Immature natural killer cell (primary cell): ENCODE results near the gene POLR1G. TPM values are rescaled to one million over a fixed set of nuclear protein-coding genes. Genes with fewer than 3 reads are reported as not detected.

Experiments used
- DNase-seq, 3 donors: peaks; one replicate each; pipeline ENCODE4 v3.0.0; 2022; ENCODE audit warnings: mixed read lengths in 1 of 3
- H3K27ac Mint-ChIP-seq, 6 donors: one replicate each; pipeline ENCODE4 v1.8.0; 2020; ENCODE audit warnings: mixed read lengths in 6 of 6, mild to moderate bottlenecking in 5 of 6, inconsistent platforms in 4 of 6, moderate library complexity in 3 of 6
- H3K27me3 Mint-ChIP-seq, 3 donors: one replicate each; pipeline ENCODE4 v1.8.0; 2020 to 2021; ENCODE audit warnings: low read depth in 3 of 3, mild to moderate bottlenecking in 3 of 3, mixed read lengths in 3 of 3, moderate library complexity in 3 of 3, inconsistent platforms in 1 of 3
- H3K36me3 Mint-ChIP-seq, 3 donors: one replicate each; pipeline ENCODE4 v1.8.0; 2020; ENCODE audit warnings: mixed read lengths in 3 of 3, inconsistent platforms in 2 of 3, mild to moderate bottlenecking in 2 of 3
- H3K4me1 Mint-ChIP-seq, 2 donors: one replicate each; pipeline ENCODE4 v1.8.0; 2020; ENCODE audit warnings: inconsistent platforms in 2 of 2, mild to moderate bottlenecking in 2 of 2, mixed read lengths in 2 of 2, moderate library complexity in 1 of 2
- H3K4me3 Mint-ChIP-seq, 5 donors: one replicate each; pipeline ENCODE4 v1.8.0; 2020; ENCODE audit warnings: mild to moderate bottlenecking in 5 of 5, mixed read lengths in 5 of 5, inconsistent platforms in 3 of 5, moderate library complexity in 3 of 5
- H3K9me3 Mint-ChIP-seq, 6 donors: one replicate each; pipeline ENCODE4 v1.8.0; 2020; ENCODE audit warnings: mild to moderate bottlenecking in 6 of 6, mixed read lengths in 6 of 6, inconsistent platforms in 4 of 6, moderate library complexity in 3 of 6
- polyA plus RNA-seq, 3 donors: library from polyadenylated mRNA; unstranded; fragments of 300-500 nt; fragmentation: Illumina TruSeq; gene quantifications; one replicate each; pipeline ENCODE4 v1.2.3, GENCODE V29; 2021

Gene POLR1G
- 1 to 10 TPM in 1 of 3 donors, under 1 TPM in 2; 0.43 to 2.3 (median 0.77) TPM for polyA plus RNA-seq

GRCh38 chr19:45406226-45407090 lies at the start of gene POLR1G:
POLR1G (plus strand) TSS chr19:45406644; CDS start chr19:45406697, 53 bp downstream.
- H3K4me1 Mint-ChIP-seq, result peaks cover 36 to 40% of the 10 kb centered on the region in 2 donors

GRCh38 chr19:45356760-45357444 lies 49.5 kb upstream of the POLR1G start:
- H3K9me3 Mint-ChIP-seq, result no peaks in the 10 kb centered on the region
- DNase-seq, result no peak
- H3K4me3 Mint-ChIP-seq, result no peak overlapping the region
- peak overlapping the region in 1 of 6 donors; percentile 31 for H3K27ac Mint-ChIP-seq
- H3K36me3 Mint-ChIP-seq, result peaks cover 6 to 32% (median 19%) of the 10 kb centered on the region in 3 donors
- H3K4me1 Mint-ChIP-seq, result peaks cover 0 to 2% of the 10 kb centered on the region in 2 donors
- H3K27me3 Mint-ChIP-seq, result no peaks in the 10 kb centered on the region

More at GRCh38 chr19:45406226-45407090, at the start of gene POLR1G:
- H3K9me3 Mint-ChIP-seq, result no peaks in the 10 kb centered on the region
- peak within 1 kb of the TSS; percentile 95 to 98 (median 96) for H3K4me3 Mint-ChIP-seq
- H3K27me3 Mint-ChIP-seq, result peaks cover 7 to 25% (median 23%) of the 10 kb centered on the region in 3 donors
- H3K36me3 Mint-ChIP-seq, result peaks cover 0 to 3% (median 0%) of the 10 kb centered on the region in 3 donors
- H3K27ac Mint-ChIP-seq, result peak within 1 kb of the TSS; percentile 84 to 99 (median 93)
- DNase-seq, result peak; percentile 80 to 81 (median 81)

GRCh38 chr19:45357445-45357783 lies 49.0 kb upstream of the POLR1G start:
- Mint-ChIP-seq H3K9me3 (no peaks in the 10 kb centered on the region), H3K36me3 (peaks cover 6 to 35% (median 22%) of the 10 kb centered on the region in 3 donors), H3K27ac (peak overlapping the region in 1 of 6 donors; percentile 31), H3K27me3 (no peaks in the 10 kb centered on the region), H3K4me3 (no peak overlapping the region), H3K4me1 (peaks cover 0 to 2% of the 10 kb centered on the region in 2 donors)
- DNase-seq, result no peak

- DNase-seq, result no peak
- no peaks in the 10 kb centered on the region for H3K27me3 Mint-ChIP-seq
- no peak overlapping the region for H3K27ac Mint-ChIP-seq
- H3K4me1 Mint-ChIP-seq, result peaks cover 0 to 2% of the 10 kb centered on the region in 2 donors
- H3K4me3 Mint-ChIP-seq, result no peak overlapping the region
- peaks cover 6 to 33% (median 21%) of the 10 kb centered on the region in 3 donors for H3K36me3 Mint-ChIP-seq
- H3K9me3 Mint-ChIP-seq, result no peaks in the 10 kb centered on the region
Observed at GRCh38 chr19:45358213-45358792, 48.1 kb upstream of the POLR1G start.

GRCh38 chr19:45361608-45362007 lies 44.8 kb upstream of the POLR1G start:
- Mint-ChIP-seq H3K27me3 (no peaks in the 10 kb centered on the region), H3K27ac (no peak overlapping the region), H3K4me3 (no peak overlapping the region), H3K4me1 (no peaks in the 10 kb centered on the region), H3K36me3 (peaks cover 6 to 25% (median 17%) of the 10 kb centered on the region in 3 donors), H3K9me3 (no peaks in the 10 kb centered on the region)
- DNase-seq, result no peak

- no peak overlapping the region for H3K27ac Mint-ChIP-seq
- no peaks in the 10 kb centered on the region for H3K27me3 Mint-ChIP-seq
- DNase-seq, result no peak
- no peaks in the 10 kb centered on the region for H3K9me3 Mint-ChIP-seq
- H3K4me1 Mint-ChIP-seq, result no peaks in the 10 kb centered on the region
- peaks cover 6 to 25% (median 17%) of the 10 kb centered on the region in 3 donors for H3K36me3 Mint-ChIP-seq
- H3K4me3 Mint-ChIP-seq, result no peak overlapping the region
Observed at GRCh38 chr19:45362291-45362690, 44.2 kb upstream of the POLR1G start.

GRCh38 chr19:45363861-45364459 lies 42.5 kb upstream of the POLR1G start:
- Mint-ChIP-seq H3K4me3 (no peak overlapping the region), H3K4me1 (peaks cover 3 to 8% of the 10 kb centered on the region in 2 donors), H3K36me3 (peaks cover 1 to 14% (median 5%) of the 10 kb centered on the region in 3 donors), H3K27ac (no peak overlapping the region), H3K9me3 (no peaks in the 10 kb centered on the region), H3K27me3 (no peaks in the 10 kb centered on the region)
- DNase-seq, result no peak

GRCh38 chr19:45364696-45365095 lies 41.7 kb upstream of the POLR1G start:
- no peak overlapping the region for H3K27ac Mint-ChIP-seq
- no peaks in the 10 kb centered on the region for H3K9me3 Mint-ChIP-seq
- no peak for DNase-seq
- H3K27me3 Mint-ChIP-seq, result no peaks in the 10 kb centered on the region
- peaks cover 0 to 11% (median 4%) of the 10 kb centered on the region in 3 donors for H3K36me3 Mint-ChIP-seq
- H3K4me1 Mint-ChIP-seq, result peaks cover 3 to 11% of the 10 kb centered on the region in 2 donors
- H3K4me3 Mint-ChIP-seq, result no peak overlapping the region

GRCh38 chr19:45368127-45368526 lies 38.3 kb upstream of the POLR1G start:
- H3K9me3 Mint-ChIP-seq, result no peaks in the 10 kb centered on the region
- DNase-seq, result no peak
- H3K4me3 Mint-ChIP-seq, result peak overlapping the region in 3 of 5 donors; percentile 30 to 46 (median 44)
- H3K27ac Mint-ChIP-seq, result peak overlapping the region in 1 of 6 donors; percentile 19
- H3K27me3 Mint-ChIP-seq, result peaks cover 1 to 7% (median 2%) of the 10 kb centered on the region in 3 donors
- H3K36me3 Mint-ChIP-seq, result no peaks in the 10 kb centered on the region
- peaks cover 11 to 18% of the 10 kb centered on the region in 2 donors for H3K4me1 Mint-ChIP-seq

GRCh38 chr19:45368737-45369340 lies 37.6 kb upstream of the POLR1G start:
- Mint-ChIP-seq H3K36me3 (no peaks in the 10 kb centered on the region), H3K9me3 (no peaks in the 10 kb centered on the region), H3K4me1 (peaks cover 11 to 18% of the 10 kb centered on the region in 2 donors), H3K27ac (peak overlapping the region in 2 of 6 donors; percentile 15 to 21), H3K27me3 (peaks cover 1 to 7% (median 2%) of the 10 kb centered on the region in 3 donors), H3K4me3 (peak overlapping the region; percentile 34 to 70 (median 60))
- no peak for DNase-seq

- DNase-seq, result peak; percentile 100
- no peaks in the 10 kb centered on the region for H3K36me3 Mint-ChIP-seq
- peak within 1 kb of the TSS; percentile 90 to 98 (median 98) for H3K27ac Mint-ChIP-seq
- peaks cover 11 to 18% of the 10 kb centered on the region in 2 donors for H3K4me1 Mint-ChIP-seq
- peak within 1 kb of the TSS; percentile 93 to 98 (median 94) for H3K4me3 Mint-ChIP-seq
- peaks cover 1 to 7% (median 4%) of the 10 kb centered on the region in 3 donors for H3K27me3 Mint-ChIP-seq
- H3K9me3 Mint-ChIP-seq, result no peaks in the 10 kb centered on the region
Observed at GRCh38 chr19:45370410-45371204, 35.8 kb upstream of the POLR1G start, which contains the start of gene ERCC2. ERCC2 (minus strand) TSS chr19:45370573; CDS start chr19:45370540, 33 bp downstream.

GRCh38 chr19:45376045-45376724 lies 30.3 kb upstream of the POLR1G start:
- Mint-ChIP-seq H3K9me3 (no peaks in the 10 kb centered on the region), H3K27ac (no peak overlapping the region), H3K4me3 (no peak overlapping the region), H3K36me3 (no peaks in the 10 kb centered on the region), H3K27me3 (peaks cover 0 to 4% (median 2%) of the 10 kb centered on the region in 3 donors), H3K4me1 (no peaks in the 10 kb centered on the region)
- no peak for DNase-seq
